ENCODE data around the gene C9orf153. TPM values are rescaled to one million over a fixed set of nuclear protein-coding genes. Genes with fewer than 3 reads are reported as not detected.

The C9orf153 gene
- total and polyA plus RNA-seq, 11 donors: 0.14 to 0.72 (median 0.42) TPM; not detected in 4

GRCh38 chr9:86256653-86257052 is 2.8 kb downstream of the C9orf153 start:
- H3K36me3 ChIP-seq: peaks cover 0 to 7% (median 0%) of the 10 kb centered on the region in 9 donors
- ATAC-seq (no peak), DNase-seq (no peak)
- H3K9me3 ChIP-seq: peaks cover 0 to 10% (median 0%) of the 10 kb centered on the region in 12 donors
- no peaks in the 10 kb centered on the region for H3K27me3 ChIP-seq
- H3K4me1 ChIP-seq: peaks cover 0 to 6% (median 0%) of the 10 kb centered on the region in 12 donors
- intact Hi-C loops (cut with DNase I): loop anchor here in 1 of 10 donors (10.0 kb wide), 1 partner anchor 52 kb away; no protein-coding TSS in a partner anchor
- 79 to 84% (median 82%) methylated on average over 3 of the region's 3 CpGs for WGBS, 4 donors
- no peak for TF ChIP-seq POLR2A (IDR thresholded peaks at IDR 0.05)
- no peak for TF ChIP-seq CTCF (IDR thresholded peaks at IDR 0.05)
- no peak overlapping the region for H3K4me3 ChIP-seq
- H3K27ac ChIP-seq: no peak overlapping the region

GRCh38 chr9:86253577-86253976 is 5.9 kb downstream of the C9orf153 start:
- Histone ChIP-seq H3K27me3 (no peaks in the 10 kb centered on the region), H3K4me1 (peaks cover 0 to 6% (median 0%) of the 10 kb centered on the region in 12 donors), H3K36me3 (no peaks in the 10 kb centered on the region), H3K4me3 (no peak overlapping the region), H3K27ac (no peak overlapping the region), H3K9me3 (peaks cover 0 to 10% (median 0%) of the 10 kb centered on the region in 12 donors)
- intact Hi-C loops (cut with DNase I): loop anchor here in 1 of 10 donors (10.0 kb wide), 1 partner anchor 49 kb away; no protein-coding TSS in a partner anchor
- no peak for DNase-seq
- TF ChIP-seq POLR2A (IDR thresholded peaks at IDR 0.05) (no peak), CTCF (IDR thresholded peaks at IDR 0.05) (no peak)
- WGBS, 4 donors: 87 to 100% (median 98%) methylated on average over 3 of the region's 3 CpGs
- ATAC-seq: no peak

- H3K27ac ChIP-seq: no peak overlapping the region
- H3K9me3 ChIP-seq: peaks cover 0 to 10% (median 0%) of the 10 kb centered on the region in 12 donors
- no peaks in the 10 kb centered on the region for H3K27me3 ChIP-seq
- 94 to 100% (median 97%) methylated on average over 1 of the region's 1 CpG for WGBS, 4 donors
- TF ChIP-seq POLR2A (IDR thresholded peaks at IDR 0.05): no peak
- TF ChIP-seq CTCF (IDR thresholded peaks at IDR 0.05): no peak
- ATAC-seq: no peak
- intact Hi-C loops (cut with DNase I): loop anchor here in 1 of 10 donors (10.0 kb wide), 1 partner anchor 48 kb away; no protein-coding TSS in a partner anchor
- no peak overlapping the region for H3K4me3 ChIP-seq
- peaks cover 0 to 6% (median 0%) of the 10 kb centered on the region in 12 donors for H3K4me1 ChIP-seq
- no peak for DNase-seq
- H3K36me3 ChIP-seq: no peaks in the 10 kb centered on the region
Observed at GRCh38 chr9:86252870-86253269, 6.6 kb downstream of the C9orf153 start.

- Histone ChIP-seq H3K4me3 (no peak overlapping the region), H3K9me3 (peaks cover 0 to 10% (median 0%) of the 10 kb centered on the region in 12 donors), H3K27ac (no peak overlapping the region), H3K27me3 (no peaks in the 10 kb centered on the region), H3K36me3 (no peaks in the 10 kb centered on the region), H3K4me1 (peaks cover 0 to 7% (median 0%) of the 10 kb centered on the region in 12 donors)
- DNase-seq: no peak
- no peak for ATAC-seq
- TF ChIP-seq CTCF (IDR thresholded peaks at IDR 0.05) (no peak), POLR2A (IDR thresholded peaks at IDR 0.05) (no peak)
- intact Hi-C loops (cut with DNase I): loop anchor here in 1 of 10 donors (10.0 kb wide), 1 partner anchor 45 kb away; no protein-coding TSS in a partner anchor
Observed at GRCh38 chr9:86250123-86250522, 9.3 kb downstream of the C9orf153 start.

All from heart left ventricle (tissue), 16 donors.